NCI-H510A (cell line): ENCODE measurements around the gene COPE.
"Not testable (repeated sequence)": the region's sequence is repeated elsewhere in the genome, so short reads cannot be mapped to it uniquely, and the experiment has no call there.

Experiments
- DNase-seq: peaks from one replicate; lab custom pipeline; 2025; lab: John Stamatoyannopoulos, UW

COPE gene

DNA sequence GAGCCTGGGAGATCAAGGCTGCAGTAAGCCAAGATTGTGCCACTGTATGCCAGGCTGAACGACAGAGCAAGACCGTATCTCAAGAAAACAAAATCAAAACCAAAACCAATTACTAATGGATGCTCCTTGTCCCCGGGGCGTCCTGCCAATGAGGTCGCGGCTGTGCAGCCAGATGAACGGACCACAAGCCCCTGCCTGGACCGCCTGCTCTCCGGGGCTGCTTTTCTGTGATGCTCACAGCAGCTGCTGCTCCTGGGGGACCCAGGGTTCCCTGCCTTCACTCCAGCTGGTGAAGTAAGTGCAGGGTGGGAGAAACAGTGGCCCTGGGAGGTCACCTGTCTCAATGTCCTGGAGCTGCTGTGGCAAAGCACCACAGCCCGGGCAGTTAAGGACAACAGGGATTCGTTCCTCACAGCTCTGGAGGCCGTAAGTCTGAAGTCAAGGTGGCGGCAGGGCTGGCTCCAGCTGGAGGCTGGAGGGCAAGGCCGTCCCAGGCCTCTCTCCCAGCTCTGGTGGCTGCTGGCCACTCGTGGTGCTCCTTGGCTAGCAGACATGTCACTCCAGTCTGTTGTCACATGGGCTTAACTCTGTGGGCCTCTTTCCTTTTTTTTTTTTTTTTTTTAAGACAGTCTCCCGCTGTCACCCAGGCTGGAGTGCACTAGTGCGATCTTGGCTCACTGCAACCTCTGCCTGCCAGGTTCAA lies 10.1 kb downstream of the COPE start:
- no peak for DNase-seq

DNA sequence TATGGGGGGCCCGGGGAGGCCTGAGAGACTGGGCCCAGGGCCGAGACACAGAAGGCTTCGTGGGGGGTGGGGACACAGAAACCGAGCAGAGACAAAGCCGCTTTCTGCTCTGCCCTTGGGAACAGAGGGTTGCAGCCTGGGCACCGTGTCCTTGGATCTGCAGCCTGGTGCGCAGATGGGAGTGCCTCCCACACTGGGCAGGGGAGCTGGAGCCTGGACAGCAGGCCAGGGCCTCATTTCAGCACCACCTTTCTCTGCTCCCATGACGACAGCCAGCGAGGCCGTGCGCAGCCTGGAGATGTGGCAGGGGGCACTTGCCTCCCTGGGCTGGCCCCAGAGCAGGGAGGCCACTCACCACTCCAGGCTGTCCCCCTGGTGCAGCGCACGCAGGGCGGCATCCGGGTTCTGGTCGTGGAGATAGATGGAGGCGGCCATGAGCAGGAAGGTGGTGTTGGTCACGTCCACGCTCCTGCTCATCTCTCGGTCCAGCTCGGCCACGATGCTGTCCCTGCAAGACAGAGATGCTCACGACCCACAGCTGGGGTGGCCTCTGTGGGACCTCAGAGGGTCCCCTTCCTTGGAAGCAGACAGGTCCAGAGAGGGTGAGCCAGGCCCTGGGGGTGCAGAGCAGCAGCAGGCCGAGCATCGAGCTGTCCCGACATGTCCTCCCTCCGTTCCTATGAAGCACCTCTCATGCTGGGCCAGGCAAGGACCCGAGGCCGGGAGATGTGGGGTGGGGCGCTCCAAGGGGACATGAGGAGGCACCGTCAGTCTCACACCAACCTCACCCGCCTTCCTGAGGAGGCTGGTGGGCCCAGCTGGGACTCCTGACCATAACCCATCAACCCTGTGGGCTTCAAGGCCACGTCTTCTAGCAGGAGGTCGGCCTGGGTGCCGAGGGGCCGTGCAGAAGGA lies 12.3 kb downstream of the COPE start:
- DNase-seq: no peak

DNA sequence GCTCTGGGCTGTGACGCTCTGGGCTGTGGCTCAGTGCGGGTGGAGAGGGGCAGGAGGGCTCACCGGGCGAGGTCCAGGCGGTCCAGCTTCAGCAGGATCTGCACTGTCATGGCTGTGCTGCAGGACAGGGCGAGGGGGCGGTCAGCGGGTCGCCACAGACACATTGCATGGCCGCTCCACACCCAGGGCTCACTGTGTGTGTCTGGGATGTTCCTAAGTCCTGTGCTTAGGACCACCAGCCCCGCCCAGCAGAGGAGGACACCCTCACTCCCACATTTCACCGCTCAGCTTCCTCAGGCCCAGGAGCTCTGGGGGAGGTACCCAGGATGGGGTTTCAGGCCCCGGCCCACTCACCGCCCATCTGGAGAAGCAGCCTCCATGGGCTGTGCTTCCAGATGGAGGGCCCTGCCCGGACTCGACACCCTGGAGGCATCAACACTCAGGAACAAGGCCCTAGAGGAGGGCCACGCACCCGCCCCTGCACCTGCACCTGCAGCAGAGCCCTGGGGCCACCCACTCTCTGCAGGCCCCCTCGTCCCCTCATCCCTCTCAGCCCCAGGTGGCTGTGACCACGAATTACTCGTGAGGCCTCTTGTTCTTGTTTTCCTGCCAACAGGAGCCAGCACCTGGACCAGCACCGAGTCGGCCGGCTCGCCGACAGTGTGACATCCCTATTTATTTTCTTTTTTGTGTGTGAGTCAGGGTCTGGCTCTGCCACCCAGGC lies 13.5 kb downstream of the COPE start:
- no peak for DNase-seq

DNA sequence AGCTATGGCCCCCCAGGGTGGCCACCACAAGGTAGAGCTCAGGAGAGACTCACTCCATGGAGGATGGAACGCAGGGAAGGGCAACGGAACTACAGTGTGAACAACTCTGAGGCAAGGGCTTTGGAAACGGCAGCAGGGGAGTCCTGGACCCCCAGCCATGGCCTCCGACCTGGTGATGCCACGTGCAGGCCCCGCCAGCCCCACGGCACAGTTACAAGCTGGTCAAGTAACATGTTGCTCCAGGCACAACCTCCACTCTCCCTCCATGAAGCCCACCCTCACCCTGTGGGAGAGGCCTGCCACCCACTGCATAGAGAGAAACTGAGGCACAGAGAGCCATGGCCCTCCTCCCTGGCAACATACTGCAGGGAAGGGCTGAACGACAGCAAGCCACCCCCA lies 14.1 kb downstream of the COPE start:
- no peak for DNase-seq

DNA sequence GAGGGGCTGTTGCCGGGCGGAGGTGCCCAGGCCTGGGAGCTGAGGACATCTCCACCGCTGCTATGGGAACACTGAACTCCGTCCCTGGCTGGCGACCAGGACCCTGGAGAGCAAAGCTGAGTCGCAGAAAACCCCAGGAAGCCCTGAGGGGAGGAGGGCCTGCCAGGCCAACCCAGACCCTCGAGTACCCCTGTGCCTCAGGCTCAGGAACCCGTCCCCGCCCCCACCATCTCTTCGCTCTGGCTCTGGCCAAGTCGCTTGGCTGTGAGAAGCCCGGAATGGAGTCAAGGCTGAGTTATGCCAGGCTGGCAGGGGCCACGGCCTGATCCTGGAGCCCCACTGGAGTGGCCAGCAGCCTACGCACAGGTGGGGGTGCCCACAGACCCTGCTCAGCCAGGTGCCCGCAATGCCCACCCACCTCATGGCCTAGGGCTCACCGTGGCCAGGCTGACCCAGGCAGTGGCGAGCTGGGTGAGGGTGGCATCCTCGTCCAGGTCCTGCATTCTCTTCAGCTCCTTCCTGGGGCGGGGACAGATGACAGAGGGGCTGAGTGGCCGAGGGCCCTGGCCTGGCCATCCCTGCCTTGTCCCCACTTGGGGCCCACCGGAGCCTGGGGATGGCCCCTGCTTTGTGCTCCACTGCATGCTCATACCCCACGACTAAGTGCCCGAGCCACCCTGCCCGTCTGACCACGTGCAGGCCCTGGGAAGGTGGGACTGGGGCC lies 14.7 kb downstream of the COPE start:
- no peak for DNase-seq

DNA sequence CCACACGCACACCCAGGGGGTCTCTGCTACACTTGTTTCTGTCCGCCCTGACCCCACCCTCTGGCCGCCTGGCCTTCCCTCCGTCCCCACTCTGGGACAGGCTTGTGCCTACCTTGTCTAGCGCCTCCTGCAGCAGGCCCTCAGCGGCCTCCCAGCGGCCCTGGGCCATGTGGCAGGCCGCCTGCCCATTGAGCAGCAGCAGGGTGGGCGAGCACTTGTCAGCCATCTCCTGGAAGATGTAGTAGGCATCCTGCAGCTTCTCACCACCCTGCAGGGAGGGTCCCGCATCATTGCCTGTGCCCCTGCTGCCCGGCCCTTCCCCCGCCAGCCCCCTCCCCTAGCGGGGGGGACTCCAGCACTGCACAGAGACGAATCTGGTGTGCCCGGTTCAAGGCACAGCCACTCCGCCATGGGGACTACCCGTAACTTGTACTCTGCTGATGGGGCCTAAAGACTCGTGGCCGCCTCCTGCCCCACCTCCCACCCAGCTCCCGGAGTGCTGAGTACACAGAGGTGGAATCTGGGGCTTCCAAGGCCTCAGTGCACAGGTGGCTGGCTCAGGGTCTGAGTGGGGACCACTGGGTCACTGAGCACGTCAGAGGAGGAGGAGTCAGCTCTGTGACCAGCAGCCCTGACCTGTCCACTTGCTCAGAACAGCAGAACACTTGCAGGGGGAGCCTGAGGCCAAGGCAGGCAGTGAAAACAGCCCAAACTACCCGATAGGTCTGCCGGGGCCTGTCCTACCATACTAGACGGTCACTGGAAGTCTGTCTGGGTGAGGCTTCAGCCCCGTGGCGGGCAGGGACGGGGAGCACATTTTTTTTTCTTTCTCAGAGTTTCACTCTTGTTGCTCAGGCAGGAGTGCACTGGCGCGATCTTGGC lies 15.8 kb downstream of the COPE start:
- DNase-seq: no peak

DNA sequence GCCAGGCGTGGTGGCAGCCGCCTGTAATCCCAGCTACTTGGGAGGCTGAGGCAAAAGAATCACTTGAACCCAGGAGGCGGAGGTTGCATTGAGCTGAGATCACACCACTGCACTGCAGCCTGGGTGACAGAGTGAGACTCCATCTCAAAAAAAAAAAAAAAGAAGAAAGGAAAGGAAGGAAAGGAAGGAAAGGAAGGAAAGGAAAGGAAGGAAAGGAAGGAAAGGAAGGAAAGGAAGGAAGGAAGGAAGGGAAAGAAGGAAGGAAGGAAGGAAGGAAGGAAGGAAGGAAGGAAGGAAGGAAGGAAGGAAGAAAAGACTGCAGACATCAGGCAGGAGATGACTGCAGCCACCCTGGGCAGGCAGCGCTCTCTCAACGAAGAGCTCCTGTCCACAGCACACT lies 16.7 kb downstream of the COPE start:
- DNase-seq: not testable (repeated sequence)

DNA sequence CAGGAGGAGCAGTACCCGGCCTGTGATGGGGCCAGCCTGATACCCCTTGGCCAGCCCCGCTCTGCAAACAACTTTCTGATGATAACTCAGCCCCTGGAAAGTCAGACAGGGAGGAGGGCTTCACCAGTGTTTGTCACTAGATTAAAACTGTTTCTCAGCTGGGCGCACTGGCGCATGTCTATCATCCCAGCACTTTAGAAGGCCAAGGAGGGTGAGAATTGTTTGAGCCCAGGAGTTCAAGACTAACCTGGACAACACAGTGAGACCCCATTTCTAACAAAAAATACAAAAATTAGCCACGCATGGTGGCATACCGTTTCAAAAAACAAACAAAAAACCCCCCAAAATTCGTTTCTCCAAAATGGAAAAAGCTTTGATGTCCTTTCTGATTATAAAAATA lies 17.7 kb downstream of the COPE start:
- no peak for DNase-seq

DNA sequence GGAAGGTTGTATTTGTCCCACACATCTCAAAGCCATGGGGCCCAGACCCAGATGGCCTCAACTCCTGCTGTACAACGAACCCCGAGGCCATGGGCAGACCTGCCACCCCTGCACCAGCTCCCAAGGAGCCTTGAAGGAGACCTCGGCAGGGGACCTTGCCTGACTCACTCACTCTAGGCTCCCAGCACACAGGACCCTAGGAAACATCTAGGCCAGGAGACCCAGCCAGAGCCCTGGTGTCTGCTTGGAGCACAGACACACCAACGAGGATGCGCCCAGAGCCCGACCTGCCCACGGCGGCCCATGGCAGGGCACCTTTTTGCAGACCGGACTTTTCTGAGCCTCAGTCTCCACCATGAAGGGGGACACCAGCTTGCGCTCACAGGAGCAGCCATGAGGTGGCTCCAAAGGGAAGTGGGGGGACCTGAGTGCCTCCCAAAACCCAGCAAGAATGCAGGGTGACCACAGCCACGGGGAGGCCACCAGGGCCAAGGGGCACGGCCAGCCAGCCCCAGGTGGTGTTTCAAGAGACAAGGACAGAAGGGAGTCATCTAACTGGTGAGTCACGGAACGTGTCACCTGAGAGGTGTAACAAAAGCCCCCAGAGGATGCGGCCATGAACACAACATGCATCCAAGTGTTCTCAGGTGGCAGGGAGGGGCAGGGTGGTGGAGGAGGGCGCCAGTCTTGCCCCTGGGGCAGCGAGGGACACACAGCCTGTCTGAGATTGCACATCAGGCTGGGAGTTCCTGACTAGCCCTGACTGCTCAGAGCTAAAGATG lies 18.3 kb downstream of the COPE start:
- no peak for DNase-seq

DNA sequence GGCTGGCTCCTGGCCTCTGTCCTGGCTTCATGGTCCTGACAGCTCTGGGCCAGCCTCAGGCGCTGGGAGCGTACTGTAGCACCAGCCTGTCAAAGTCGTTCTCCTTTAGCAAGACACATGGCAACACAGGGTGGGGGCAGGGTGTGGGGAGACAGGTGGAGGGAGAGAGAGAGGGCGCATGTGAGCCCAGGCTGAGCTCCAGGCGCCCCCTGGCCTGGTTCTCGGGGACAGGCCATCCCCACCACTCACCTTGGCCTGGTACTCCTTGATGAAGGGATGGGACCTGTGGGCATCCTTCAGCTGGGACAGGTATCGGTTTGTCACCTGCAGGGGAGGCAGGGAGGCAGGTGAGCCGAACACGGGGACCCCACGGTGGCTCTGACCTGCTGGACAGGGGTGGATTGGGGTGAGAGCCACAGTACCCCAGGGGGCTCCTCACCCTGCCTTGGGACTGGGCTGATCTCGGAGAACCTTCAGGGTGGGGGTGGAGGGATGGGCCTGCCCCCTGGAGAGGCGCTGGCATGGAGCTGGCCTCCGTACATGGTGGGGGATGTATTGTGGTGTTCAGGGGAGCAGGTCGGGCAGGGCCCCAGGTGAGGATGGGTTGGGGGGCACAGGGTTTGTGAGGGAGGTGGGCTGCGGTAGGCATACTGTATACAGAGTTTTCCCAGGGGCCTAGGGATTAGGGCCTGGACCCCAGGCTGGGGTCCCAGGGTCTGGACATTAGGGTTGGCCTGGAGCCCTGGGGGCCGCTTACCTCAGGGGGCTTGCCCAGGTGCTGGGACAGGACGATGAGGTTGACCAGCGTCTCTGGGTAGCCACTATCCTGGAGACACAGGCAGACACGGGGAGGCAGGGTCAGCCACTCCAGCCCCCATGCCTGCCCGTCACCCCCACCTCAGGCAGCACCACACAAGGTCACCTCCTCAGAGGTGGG lies 19.3 kb downstream of the COPE start:
- no peak for DNase-seq

DNA sequence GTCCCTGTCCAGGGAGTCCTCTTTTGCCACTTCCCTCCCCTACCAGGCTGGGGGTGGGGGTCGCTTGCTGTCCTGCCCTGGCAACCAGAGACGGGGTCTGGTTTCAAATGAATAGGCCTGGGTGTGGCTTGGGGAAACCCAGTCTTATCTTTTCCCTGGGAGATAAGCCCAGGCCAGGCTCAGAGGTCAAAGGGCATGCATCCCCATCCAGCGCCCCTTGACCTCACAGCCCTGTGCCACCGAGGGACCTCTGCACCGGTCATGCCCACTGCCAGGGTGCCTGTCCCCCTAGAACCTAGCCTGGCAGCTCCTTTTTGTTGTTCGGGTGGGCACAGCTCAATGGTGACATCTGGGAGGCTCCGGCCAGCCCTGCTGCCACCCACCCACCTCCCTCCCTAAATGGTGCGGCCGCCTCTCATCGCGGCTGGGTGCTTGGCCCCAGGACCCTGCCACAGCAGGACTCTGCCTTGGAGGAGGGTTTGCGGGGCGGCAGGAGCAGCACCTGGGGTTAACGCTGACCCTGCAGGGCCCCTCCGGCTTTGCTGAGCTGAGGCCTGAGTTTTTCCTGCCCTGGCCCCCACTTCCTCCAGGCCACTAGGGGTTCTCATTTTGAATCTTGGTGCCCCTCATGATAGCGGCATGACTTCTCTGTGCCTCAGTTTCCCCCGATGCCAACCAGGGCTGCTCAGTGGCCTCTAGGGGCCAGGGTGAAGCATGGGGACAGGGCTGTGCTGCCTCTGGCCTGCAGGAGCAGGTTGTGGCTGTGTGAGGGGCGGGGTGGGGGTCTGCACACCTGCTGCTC lies 20.4 kb downstream of the COPE start:
- no peak for DNase-seq

DNA sequence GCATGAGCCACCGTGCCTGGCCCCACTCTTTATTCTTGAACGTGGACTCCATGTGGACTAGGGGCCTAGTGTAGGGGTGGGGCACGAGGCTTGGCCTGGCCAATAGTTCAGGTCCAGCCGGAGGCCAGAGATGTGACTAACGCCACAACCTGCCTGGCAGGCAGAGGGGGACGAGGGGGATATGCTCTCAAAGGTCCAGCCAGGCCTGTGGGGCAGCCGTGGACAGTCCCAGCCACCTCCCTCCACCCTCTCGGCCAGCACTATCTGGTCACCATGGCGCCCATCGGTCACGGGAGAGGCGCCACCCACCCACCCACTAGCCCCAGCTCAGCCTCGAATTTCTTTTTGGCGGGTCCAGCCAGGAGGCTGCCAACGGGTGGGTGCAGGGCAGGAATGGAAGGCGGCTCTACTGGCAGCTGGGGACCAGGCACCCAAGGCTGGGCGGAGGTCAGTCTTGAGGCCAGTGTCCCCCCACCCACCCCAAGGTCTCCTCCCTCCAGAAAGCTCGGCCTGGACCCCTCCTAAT lies 21.0 kb downstream of the COPE start:
- no peak for DNase-seq

DNA sequence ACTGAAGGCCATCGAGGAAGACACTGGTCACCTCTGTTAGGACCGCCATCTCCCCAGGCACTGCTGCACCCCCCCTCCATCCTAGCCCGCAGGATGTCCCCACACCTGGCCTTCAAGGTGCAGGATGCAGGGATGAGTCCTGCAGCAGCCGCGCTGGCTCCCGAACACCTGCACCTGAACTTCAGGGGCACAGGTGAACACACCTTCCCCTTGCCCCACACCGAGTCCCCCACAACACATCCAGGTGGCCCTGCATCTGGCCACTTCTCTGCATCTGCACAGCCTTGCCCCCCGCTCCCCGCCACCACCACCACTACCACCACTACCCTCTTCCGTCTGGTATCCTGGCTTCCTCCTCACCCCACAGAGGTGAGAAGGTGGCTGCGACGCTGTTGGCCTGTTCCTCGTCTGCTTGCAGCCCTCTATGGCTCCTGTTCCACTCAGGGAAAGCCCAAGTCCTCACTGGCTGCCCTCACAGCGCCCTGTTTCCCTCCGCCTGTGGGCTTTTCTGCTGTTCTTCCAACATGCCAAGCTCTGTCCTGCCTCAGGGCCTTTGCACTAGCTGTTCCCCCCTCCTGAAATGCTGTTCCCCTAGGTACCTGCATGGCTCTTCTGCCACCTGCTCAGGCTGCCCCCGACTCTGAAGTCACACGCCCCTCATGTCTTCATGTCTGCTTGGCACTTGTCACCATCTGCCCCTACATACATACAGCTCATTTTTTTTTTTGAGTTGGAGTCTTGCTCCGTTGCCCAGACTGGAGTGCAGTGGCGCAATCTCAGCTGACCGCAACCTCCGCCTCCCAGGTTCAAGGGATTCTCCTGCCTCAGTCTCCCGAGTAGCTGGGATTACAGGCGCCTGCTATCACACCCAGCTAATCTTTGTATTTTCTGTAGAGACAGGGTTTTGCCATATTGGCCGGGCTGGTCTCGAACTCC lies 21.8 kb downstream of the COPE start:
- DNase-seq: no peak

DNA sequence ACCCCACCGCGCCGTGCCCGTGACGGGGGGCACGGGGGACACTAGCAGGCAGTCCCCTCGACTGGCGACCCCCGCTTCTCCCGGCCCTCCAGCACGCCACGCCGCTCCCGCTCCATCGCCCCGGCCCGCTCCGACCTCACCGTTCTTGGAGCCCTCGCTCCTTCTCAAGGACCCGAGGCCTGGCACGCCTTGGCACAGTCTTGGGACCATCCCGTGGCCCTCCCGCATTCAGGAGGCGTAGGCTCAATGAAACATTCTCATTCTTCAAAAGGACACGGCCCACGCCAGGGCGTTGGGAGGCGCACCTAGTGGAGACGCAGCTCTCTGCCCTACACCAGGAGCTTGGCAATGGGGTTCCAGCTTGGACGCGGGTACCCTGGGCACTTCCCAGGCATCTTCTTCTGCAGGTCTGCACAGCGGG lies 22.8 kb downstream of the COPE start:
- no peak for DNase-seq

DNA sequence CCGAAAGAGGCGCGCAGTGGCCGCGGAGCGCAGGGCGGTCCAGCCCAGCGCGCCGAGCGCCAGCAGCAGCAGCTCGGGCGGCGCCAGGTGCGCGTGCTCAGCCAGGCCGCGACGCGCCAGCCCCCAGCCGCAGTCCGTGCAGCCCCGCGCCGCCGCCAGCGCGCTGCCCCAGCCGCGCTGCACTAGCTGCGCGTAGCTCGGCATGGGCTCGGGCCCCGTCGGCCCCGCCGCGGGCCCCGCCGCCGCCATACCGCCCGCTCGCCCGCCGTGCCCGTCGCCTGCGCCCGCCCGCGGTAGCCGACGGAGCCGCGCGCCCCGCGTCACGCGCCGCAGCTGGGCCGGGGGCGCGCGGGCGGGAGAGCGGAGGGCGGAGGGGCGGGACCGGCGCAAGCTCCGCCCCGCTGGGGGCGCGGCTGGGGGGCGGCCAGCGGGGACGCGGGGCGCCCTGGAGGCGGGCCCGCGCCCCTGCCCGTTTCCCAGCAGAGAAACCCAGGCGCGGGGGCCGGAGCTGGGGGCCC lies 23.3 kb downstream of the COPE start, which contains the start of gene CERS1:
TSS of gene CERS1 (minus strand) at position 335 of the 518 bp plus-strand sequence. CDS start at position 249, 86 bp downstream.
- no peak for DNase-seq

DNA sequence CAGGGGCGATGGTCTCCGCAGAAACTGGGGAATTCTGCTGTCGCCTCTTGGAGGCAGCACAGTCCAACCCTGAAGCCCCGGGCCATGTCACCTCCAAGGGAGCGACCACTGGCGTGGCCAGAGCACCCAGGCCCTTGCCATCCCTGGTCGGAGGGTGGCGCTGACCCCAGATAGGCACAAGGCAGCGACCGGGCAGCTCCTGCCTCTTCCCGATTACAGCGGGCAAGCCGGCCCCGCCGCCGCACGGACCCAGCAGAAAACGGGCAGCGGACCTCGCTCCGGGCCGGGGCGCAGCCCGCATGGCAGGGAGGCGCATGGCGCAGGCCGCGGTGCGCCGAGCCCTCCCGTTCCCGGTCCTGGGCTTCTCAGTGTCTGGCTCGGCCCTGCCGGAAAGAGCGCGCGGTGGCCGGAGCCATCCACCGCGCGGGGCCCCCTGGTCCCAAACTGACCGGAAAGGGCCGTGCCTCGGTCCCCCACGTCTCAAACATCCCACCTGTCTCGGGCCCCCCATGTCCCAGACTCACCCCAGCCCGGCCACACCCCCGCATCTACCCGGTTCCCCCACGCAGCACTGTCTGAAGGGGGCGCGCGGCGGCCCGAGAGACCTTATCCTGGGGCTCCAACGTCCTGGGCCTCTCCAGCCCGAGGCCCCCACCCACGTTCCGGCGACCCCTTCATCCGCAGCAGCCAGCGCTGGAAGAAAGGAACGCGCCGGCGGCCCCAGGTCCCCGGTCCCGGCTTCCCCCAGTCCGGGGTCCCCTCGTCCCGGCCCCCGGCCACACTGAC lies 24.0 kb downstream of the COPE start:
- DNase-seq: no peak
